Right atrium auricular region (tissue), 2 donors: ENCODE measurements around the gene RBM14. TPM values are rescaled to one million over a fixed set of nuclear protein-coding genes. Genes with fewer than 3 reads are reported as not detected.

Experiments used
- DNase-seq: peaks from one replicate; pipeline ENCODE4 v3.0.0-alpha.2; 2019; ENCODE audit warnings: low spot score
- H3K27ac ChIP-seq, 2 donors: fragments of 200-600 bp; sonication (generic); 1 replicate in 1 of 2; 2 replicates in 1 of 2; pipeline ENCODE4 v1.5.1; 2016 to 2019
- H3K27me3 ChIP-seq, 2 donors: fragments of 200-600 bp; sonication (generic); one replicate each; pipeline versions ENCODE4 v1.5.1 to v1.6.0; 2017 to 2019
- H3K36me3 ChIP-seq: fragments of 200-600 bp; sonication (generic); one replicate; pipeline ENCODE4 v1.5.1; 2016
- H3K4me1 ChIP-seq, 2 donors: fragments of 200-600 bp; sonication (generic); one replicate each; pipeline versions ENCODE4 v1.5.1 to v1.6.0; 2017 to 2019
- H3K4me3 ChIP-seq, 2 donors: fragments of 200-600 bp; sonication (generic); 1 replicate in 1 of 2; 2 replicates in 1 of 2; pipeline ENCODE4 v1.5.1; 2017 to 2019; ENCODE audit warnings: mild to moderate bottlenecking in 1 of 2, moderate library complexity in 1 of 2
- H3K9me3 ChIP-seq, 2 donors: fragments of 200-600 bp; sonication (generic); one replicate each; pipeline ENCODE4 v1.5.1; 2019
- CTCF ChIP-seq, 2 donors: fragments of 200-600 bp; sonication (generic); IDR thresholded peaks; one replicate each; pipeline ENCODE4 v1.5.1; 2019; ENCODE audit warnings: antibody characterized with exemption in 2 of 2
- total RNA-seq, 2 donors: library from RNA; depleted of rRNA; stranded (reverse); fragments of >200 nt; gene quantifications; one replicate each; pipeline ENCODE4 v1.1.0, GENCODE V29; 2016

RBM14 gene
- total RNA-seq, 2 donors from 2014 or later, result 27.5 to 34.3 TPM

DNA sequence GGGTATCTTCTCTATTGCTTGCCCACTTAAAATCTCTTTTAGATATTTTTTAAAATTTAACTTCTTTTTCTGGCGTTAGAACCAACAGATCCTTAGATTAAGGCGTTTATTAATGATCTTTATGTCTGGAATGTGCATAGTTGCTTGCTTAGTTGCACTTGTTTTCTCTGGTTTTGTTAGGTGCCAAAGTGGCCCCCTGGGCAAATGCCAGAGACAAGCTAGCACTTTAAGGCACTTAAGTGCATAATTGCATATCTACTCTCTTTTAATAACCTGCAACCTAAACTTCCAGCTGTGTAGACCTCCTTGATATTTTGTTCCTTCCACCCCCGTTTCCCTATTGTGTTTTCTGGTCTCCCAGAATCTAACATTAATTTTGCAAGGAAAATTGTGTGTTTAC lies 25.4 kb downstream of the RBM14 start:
- Histone ChIP-seq H3K36me3 (peaks cover 57% of the 10 kb centered on the region), H3K4me3 (peak overlapping the region; percentile 8 to 17), H3K9me3 (no peaks in the 10 kb centered on the region), H3K27ac (peak overlapping the region in 1 of 2 donors; percentile 32), H3K27me3 (no peaks in the 10 kb centered on the region), H3K4me1 (peaks cover 5 to 84% of the 10 kb centered on the region in 2 donors)
- DNase-seq, result no peak
- TF ChIP-seq CTCF (IDR thresholded peaks at IDR 0.05), result no peak

GRCh38 chr11:66643745-66644437 lies 27.5 kb downstream of the RBM14 start:
- no peak for TF ChIP-seq CTCF (IDR thresholded peaks at IDR 0.05)
- Histone ChIP-seq H3K9me3 (no peaks in the 10 kb centered on the region), H3K4me1 (peaks cover 0 to 74% of the 10 kb centered on the region in 2 donors), H3K27me3 (no peaks in the 10 kb centered on the region), H3K4me3 (peak overlapping the region in 1 of 2 donors; percentile 7), H3K27ac (no peak overlapping the region), H3K36me3 (peaks cover 73% of the 10 kb centered on the region)
- no peak for DNase-seq

DNA sequence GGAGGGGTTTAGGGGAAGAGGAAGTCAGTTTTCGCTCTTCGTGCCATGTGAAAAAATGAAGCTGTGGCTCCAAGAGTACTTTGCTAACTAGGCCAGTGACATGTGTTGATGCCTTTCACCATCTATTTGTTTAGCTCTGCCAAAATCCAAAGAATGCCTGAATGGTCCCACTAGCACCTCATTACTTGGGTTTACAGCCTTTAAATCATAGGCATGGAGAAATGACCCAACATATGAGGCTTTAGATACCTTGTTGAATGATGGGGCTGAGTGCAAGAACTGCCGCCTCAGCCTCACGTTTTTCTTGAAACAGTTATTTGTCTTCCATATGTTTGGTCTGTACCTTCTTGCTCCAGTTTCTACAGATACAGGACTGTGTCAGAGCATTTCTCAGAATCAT lies 30.4 kb downstream of the RBM14 start:
- peaks cover 70% of the 10 kb centered on the region for H3K36me3 ChIP-seq
- H3K27ac ChIP-seq, result no peak overlapping the region
- no peaks in the 10 kb centered on the region for H3K27me3 ChIP-seq
- H3K4me1 ChIP-seq, result peaks cover 0 to 51% of the 10 kb centered on the region in 2 donors
- H3K9me3 ChIP-seq, result no peaks in the 10 kb centered on the region
- no peak overlapping the region for H3K4me3 ChIP-seq
- DNase-seq, result no peak
- no peak for TF ChIP-seq CTCF (IDR thresholded peaks at IDR 0.05)

GRCh38 chr11:66649903-66650302 lies 33.5 kb downstream of the RBM14 start:
- Histone ChIP-seq H3K27ac (no peak overlapping the region), H3K4me1 (peaks cover 0 to 20% of the 10 kb centered on the region in 2 donors), H3K27me3 (no peaks in the 10 kb centered on the region), H3K4me3 (no peak overlapping the region), H3K36me3 (peaks cover 52% of the 10 kb centered on the region), H3K9me3 (no peaks in the 10 kb centered on the region)
- no peak for TF ChIP-seq CTCF (IDR thresholded peaks at IDR 0.05)
- DNase-seq, result no peak

DNA sequence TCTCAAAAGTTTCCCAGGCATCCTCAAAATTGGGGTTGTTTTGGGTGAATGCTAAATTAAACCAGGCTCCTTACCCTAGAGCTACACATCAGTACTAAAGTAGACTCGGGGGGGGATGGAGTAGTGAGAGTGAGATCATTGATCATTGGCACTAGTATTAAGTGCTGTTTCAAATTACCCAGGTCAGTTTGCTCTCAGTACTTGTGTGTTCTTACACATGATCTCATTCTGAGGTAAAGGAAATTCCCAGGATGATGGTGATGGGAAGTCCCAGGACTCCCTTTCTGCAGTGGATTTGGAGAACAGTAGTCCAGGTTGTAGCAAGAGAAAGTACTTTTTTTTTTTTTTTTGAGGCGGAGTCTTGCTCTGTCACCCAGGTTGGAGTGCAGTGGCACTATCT lies 34.6 kb downstream of the RBM14 start:
- no peaks in the 10 kb centered on the region for H3K27me3 ChIP-seq
- TF ChIP-seq CTCF (IDR thresholded peaks at IDR 0.05), result no peak
- peaks cover 0 to 9% of the 10 kb centered on the region in 2 donors for H3K4me1 ChIP-seq
- no peak overlapping the region for H3K4me3 ChIP-seq
- H3K27ac ChIP-seq, result no peak overlapping the region
- no peaks in the 10 kb centered on the region for H3K9me3 ChIP-seq
- DNase-seq, result no peak
- peaks cover 41% of the 10 kb centered on the region for H3K36me3 ChIP-seq

GRCh38 chr11:66652651-66653050 lies 36.2 kb downstream of the RBM14 start:
- Histone ChIP-seq H3K36me3 (peaks cover 26% of the 10 kb centered on the region), H3K4me3 (no peak overlapping the region), H3K9me3 (no peaks in the 10 kb centered on the region), H3K4me1 (no peaks in the 10 kb centered on the region), H3K27ac (no peak overlapping the region), H3K27me3 (no peaks in the 10 kb centered on the region)
- DNase-seq, result no peak
- TF ChIP-seq CTCF (IDR thresholded peaks at IDR 0.05), result no peak
